Tibial nerve (tissue), 4 donors: ENCODE measurements around the gene SMCO1.

Source experiments
- EP300 ChIP-seq, 2 donors: sonication (generic); formaldehyde crosslinking; IDR thresholded peaks; one replicate each; pipeline ENCODE4 v1.6.1; 2017; ENCODE audit warnings: antibody characterized with exemption in 2 of 2, mild to moderate bottlenecking in 1 of 2
- POLR2A ChIP-seq, 2 donors: fragments of 450-650 bp; IDR thresholded peaks; one replicate each; pipeline ENCODE4 v1.6.1; 2017; ENCODE audit warnings: antibody characterized with exemption in 2 of 2, mild to moderate bottlenecking in 2 of 2, moderate library complexity in 2 of 2
- TF ChIP-seq, protein P1 (sequence below), 5 experiments: fragments of 200-600 bp in 3 of 5; fragments of 450-650 bp in 2 of 5; sonication (generic) in 3 of 5; IDR thresholded peaks; one replicate each; pipeline ENCODE4 v1.5.1; 2016 to 2019; ENCODE audit warnings: antibody characterized with exemption in 5 of 5, mild to moderate bottlenecking in 3 of 5, moderate library complexity in 2 of 5

DNA sequence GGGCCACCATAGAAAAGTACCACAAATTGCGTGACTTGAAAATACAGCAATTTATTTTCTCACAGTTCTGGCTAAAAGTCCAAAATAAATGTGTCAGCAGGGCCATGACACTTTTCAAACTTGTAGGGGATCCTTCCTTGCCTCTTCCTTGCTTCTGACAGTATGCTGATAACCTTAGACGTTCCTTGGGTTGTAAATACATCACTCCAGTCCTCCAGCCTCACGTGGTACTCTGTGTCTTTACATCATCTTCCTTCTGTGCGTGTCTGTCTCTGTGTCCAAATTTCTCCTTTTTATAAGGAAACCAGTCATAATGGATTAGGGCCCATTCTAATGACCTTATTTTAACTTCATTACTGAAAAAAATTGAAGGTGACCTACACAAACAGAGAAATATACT, 19.0 kb downstream of the SMCO1 start:
- TF ChIP-seq, protein P1, sequence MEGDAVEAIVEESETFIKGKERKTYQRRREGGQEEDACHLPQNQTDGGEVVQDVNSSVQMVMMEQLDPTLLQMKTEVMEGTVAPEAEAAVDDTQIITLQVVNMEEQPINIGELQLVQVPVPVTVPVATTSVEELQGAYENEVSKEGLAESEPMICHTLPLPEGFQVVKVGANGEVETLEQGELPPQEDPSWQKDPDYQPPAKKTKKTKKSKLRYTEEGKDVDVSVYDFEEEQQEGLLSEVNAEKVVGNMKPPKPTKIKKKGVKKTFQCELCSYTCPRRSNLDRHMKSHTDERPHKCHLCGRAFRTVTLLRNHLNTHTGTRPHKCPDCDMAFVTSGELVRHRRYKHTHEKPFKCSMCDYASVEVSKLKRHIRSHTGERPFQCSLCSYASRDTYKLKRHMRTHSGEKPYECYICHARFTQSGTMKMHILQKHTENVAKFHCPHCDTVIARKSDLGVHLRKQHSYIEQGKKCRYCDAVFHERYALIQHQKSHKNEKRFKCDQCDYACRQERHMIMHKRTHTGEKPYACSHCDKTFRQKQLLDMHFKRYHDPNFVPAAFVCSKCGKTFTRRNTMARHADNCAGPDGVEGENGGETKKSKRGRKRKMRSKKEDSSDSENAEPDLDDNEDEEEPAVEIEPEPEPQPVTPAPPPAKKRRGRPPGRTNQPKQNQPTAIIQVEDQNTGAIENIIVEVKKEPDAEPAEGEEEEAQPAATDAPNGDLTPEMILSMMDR (IDR thresholded peaks at IDR 0.05) = no peak
- TF ChIP-seq POLR2A (IDR thresholded peaks at IDR 0.05) = no peak
- TF ChIP-seq EP300 (IDR thresholded peaks at IDR 0.05) = no peak
